Measurements from ENCODE around the gene KIF2A.

DNA sequence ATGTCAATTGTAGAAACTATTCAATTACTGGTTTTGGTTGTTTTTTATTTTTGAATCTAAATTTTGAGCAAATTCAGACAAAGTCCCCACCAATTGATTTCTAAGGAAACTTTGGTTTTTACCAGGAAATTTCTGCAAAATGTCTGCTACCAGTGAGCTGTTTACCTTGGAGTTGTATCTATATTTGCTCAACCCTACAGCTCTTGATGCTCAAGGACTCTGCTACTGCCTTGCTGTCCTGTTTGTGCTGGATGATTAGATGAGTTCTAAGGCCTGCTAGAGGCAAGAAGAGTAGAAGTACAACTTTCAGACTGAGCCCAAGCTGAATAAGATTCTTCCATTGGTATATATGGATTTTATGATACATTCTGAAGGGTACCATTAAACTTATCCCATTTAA is 42.6 kb upstream of the KIF2A start:
- TF ChIP-seq MAX (IDR thresholded peaks at IDR 0.05) = no peak
- TF ChIP-seq, protein P1, sequence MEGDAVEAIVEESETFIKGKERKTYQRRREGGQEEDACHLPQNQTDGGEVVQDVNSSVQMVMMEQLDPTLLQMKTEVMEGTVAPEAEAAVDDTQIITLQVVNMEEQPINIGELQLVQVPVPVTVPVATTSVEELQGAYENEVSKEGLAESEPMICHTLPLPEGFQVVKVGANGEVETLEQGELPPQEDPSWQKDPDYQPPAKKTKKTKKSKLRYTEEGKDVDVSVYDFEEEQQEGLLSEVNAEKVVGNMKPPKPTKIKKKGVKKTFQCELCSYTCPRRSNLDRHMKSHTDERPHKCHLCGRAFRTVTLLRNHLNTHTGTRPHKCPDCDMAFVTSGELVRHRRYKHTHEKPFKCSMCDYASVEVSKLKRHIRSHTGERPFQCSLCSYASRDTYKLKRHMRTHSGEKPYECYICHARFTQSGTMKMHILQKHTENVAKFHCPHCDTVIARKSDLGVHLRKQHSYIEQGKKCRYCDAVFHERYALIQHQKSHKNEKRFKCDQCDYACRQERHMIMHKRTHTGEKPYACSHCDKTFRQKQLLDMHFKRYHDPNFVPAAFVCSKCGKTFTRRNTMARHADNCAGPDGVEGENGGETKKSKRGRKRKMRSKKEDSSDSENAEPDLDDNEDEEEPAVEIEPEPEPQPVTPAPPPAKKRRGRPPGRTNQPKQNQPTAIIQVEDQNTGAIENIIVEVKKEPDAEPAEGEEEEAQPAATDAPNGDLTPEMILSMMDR (IDR thresholded peaks at IDR 0.05; ENCODE audit: low read depth, low read length, missing input control) = no peak
- no peak for TF ChIP-seq SP1 (IDR thresholded peaks at IDR 0.05)
- no peak for TF ChIP-seq YY1 (IDR thresholded peaks at IDR 0.05)
- TF ChIP-seq RAD21 (IDR thresholded peaks at IDR 0.05) = no peak

Measured in liver (tissue), 3 donors.